ENCODE measurements around the gene DEPDC7.

The DEPDC7 gene

GRCh38 chr11:33017478-33017877 lies 1.8 kb downstream of the DEPDC7 start:
- no peaks in the 10 kb centered on the region for H3K4me1 ChIP-seq
- no peaks in the 10 kb centered on the region for H3K9me3 ChIP-seq
- no peak for DNase-seq
- H3K27me3 ChIP-seq: no peaks in the 10 kb centered on the region
- no peaks in the 10 kb centered on the region for H3K36me3 ChIP-seq
- no peak for TF ChIP-seq CTCF (IDR thresholded peaks at IDR 0.05; ENCODE audit: low read depth, low read length)
- no peak overlapping the region for H3K4me3 ChIP-seq (ENCODE audit: low read depth, low read length)

GRCh38 chr11:33017965-33018364 lies 2.3 kb downstream of the DEPDC7 start:
- H3K4me3 ChIP-seq (ENCODE audit: low read depth, low read length): no peak overlapping the region
- H3K27me3 ChIP-seq: no peaks in the 10 kb centered on the region
- no peaks in the 10 kb centered on the region for H3K4me1 ChIP-seq
- no peak for TF ChIP-seq CTCF (IDR thresholded peaks at IDR 0.05; ENCODE audit: low read depth, low read length)
- H3K36me3 ChIP-seq: no peaks in the 10 kb centered on the region
- DNase-seq: no peak
- H3K9me3 ChIP-seq: no peaks in the 10 kb centered on the region

- Histone ChIP-seq H3K4me1 (no peaks in the 10 kb centered on the region), H3K27me3 (no peaks in the 10 kb centered on the region), H3K9me3 (no peaks in the 10 kb centered on the region), H3K4me3 (ENCODE audit: low read depth, low read length) (no peak overlapping the region), H3K36me3 (no peaks in the 10 kb centered on the region)
- no peak for DNase-seq
- TF ChIP-seq CTCF (IDR thresholded peaks at IDR 0.05; ENCODE audit: low read depth, low read length): no peak
These were observed 3.2 kb downstream of the DEPDC7 start for GRCh38 chr11:33018840-33019239.

- H3K27me3 ChIP-seq: no peaks in the 10 kb centered on the region
- DNase-seq: no peak
- no peaks in the 10 kb centered on the region for H3K36me3 ChIP-seq
- TF ChIP-seq CTCF (IDR thresholded peaks at IDR 0.05; ENCODE audit: low read depth, low read length): no peak
- no peaks in the 10 kb centered on the region for H3K9me3 ChIP-seq
- H3K4me3 ChIP-seq (ENCODE audit: low read depth, low read length): no peak overlapping the region
- no peaks in the 10 kb centered on the region for H3K4me1 ChIP-seq
These were observed 5.8 kb downstream of the DEPDC7 start for GRCh38 chr11:33021501-33021900.

- no peak overlapping the region for H3K4me3 ChIP-seq (ENCODE audit: low read depth, low read length)
- no peak for DNase-seq
These were observed 6.3 kb downstream of the DEPDC7 start for GRCh38 chr11:33021937-33022336.

GRCh38 chr11:33025339-33025722 lies 9.7 kb downstream of the DEPDC7 start:
- no peak for DNase-seq
- H3K36me3 ChIP-seq: no peaks in the 10 kb centered on the region
- no peak for TF ChIP-seq CTCF (IDR thresholded peaks at IDR 0.05; ENCODE audit: low read depth, low read length)
- H3K4me3 ChIP-seq (ENCODE audit: low read depth, low read length): no peak overlapping the region
- no peaks in the 10 kb centered on the region for H3K9me3 ChIP-seq
- no peaks in the 10 kb centered on the region for H3K4me1 ChIP-seq
- no peaks in the 10 kb centered on the region for H3K27me3 ChIP-seq

More at GRCh38 chr11:33021937-33022336, 6.3 kb downstream of the DEPDC7 start:
- no peaks in the 10 kb centered on the region for H3K4me1 ChIP-seq
- no peaks in the 10 kb centered on the region for H3K9me3 ChIP-seq
- no peaks in the 10 kb centered on the region for H3K27me3 ChIP-seq
- no peak for TF ChIP-seq CTCF (IDR thresholded peaks at IDR 0.05; ENCODE audit: low read depth, low read length)
- no peaks in the 10 kb centered on the region for H3K36me3 ChIP-seq

Data from BE2C (cell line).